Measurements from ENCODE around the gene NRP1. TPM values are rescaled to one million over a fixed set of nuclear protein-coding genes. Genes with fewer than 3 reads are reported as not detected.

Gene NRP1
- total RNA-seq, 4 donors from 2014 or later, result 91.8 to 175 (median 142) TPM

GRCh38 chr10:33309406-33309805 lies 25.1 kb downstream of the NRP1 start:
- TF ChIP-seq CTCF (IDR thresholded peaks at IDR 0.05; ENCODE audit: low read depth), result no peak

- no peak for TF ChIP-seq CTCF (IDR thresholded peaks at IDR 0.05; ENCODE audit: low read depth)
These were observed 26.6 kb downstream of the NRP1 start for GRCh38 chr10:33307835-33308234.

- no peak for TF ChIP-seq CTCF (IDR thresholded peaks at IDR 0.05; ENCODE audit: low read depth)
These were observed 27.6 kb downstream of the NRP1 start for GRCh38 chr10:33306701-33307519.

GRCh38 chr10:33306126-33306525 lies 28.3 kb downstream of the NRP1 start:
- no peak for TF ChIP-seq CTCF (IDR thresholded peaks at IDR 0.05; ENCODE audit: low read depth)

GRCh38 chr10:33304423-33305225 lies 29.8 kb downstream of the NRP1 start:
- no peak for TF ChIP-seq CTCF (IDR thresholded peaks at IDR 0.05; ENCODE audit: low read depth)

- TF ChIP-seq CTCF (IDR thresholded peaks at IDR 0.05; ENCODE audit: low read depth), result no peak
These were observed 30.5 kb downstream of the NRP1 start for GRCh38 chr10:33303988-33304387.

- no peak for TF ChIP-seq CTCF (IDR thresholded peaks at IDR 0.05; ENCODE audit: low read depth)
These were observed 32.1 kb downstream of the NRP1 start for GRCh38 chr10:33302208-33302829.
